Subcutaneous adipose tissue (tissue), 4 donors: ENCODE results near the gene MAST4. TPM values are rescaled to one million over a fixed set of nuclear protein-coding genes. Genes with fewer than 3 reads are reported as not detected.

Experiments used
- total RNA-seq, 4 donors: library from RNA; depleted of rRNA; stranded (reverse); fragments of >200 nt; gene quantifications; one replicate each; pipeline ENCODE4 v1.1.0, GENCODE V29; 2016
- TF ChIP-seq, protein P1 (sequence below): fragments of 450-650 bp; IDR thresholded peaks from one replicate; pipeline ENCODE4 v1.5.1; 2016; ENCODE audit warnings: low read depth, mild to moderate bottlenecking, control low read depth, antibody characterized with exemption, moderate library complexity

Gene MAST4
- total RNA-seq, 4 donors from 2014 or later = 35.2 to 60.7 (median 52.9) TPM

GRCh38 chr5:66821688-66822429 is 225.7 kb downstream of the MAST4 start:
- TF ChIP-seq, protein P1, sequence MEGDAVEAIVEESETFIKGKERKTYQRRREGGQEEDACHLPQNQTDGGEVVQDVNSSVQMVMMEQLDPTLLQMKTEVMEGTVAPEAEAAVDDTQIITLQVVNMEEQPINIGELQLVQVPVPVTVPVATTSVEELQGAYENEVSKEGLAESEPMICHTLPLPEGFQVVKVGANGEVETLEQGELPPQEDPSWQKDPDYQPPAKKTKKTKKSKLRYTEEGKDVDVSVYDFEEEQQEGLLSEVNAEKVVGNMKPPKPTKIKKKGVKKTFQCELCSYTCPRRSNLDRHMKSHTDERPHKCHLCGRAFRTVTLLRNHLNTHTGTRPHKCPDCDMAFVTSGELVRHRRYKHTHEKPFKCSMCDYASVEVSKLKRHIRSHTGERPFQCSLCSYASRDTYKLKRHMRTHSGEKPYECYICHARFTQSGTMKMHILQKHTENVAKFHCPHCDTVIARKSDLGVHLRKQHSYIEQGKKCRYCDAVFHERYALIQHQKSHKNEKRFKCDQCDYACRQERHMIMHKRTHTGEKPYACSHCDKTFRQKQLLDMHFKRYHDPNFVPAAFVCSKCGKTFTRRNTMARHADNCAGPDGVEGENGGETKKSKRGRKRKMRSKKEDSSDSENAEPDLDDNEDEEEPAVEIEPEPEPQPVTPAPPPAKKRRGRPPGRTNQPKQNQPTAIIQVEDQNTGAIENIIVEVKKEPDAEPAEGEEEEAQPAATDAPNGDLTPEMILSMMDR = no peak

DNA sequence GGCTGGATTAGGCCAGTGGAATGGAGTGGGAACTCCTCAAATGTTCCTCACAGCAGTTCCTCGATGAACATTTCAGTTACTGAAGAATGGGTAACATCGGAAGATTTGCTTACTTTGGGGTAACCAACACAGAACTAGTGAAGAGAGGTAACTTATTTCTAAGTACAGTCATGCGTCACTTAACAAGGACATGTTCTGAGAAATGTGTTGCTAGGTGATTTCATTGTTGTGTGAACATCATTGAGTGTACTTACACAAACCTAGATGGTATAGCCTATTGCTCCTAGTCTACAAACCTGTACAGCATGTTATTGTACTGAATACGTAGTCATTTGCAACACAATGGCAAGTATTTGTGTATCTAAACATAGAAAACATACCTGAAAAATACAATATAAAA is 228.3 kb downstream of the MAST4 start:
- TF ChIP-seq, protein P1 = no peak

GRCh38 chr5:66826263-66826662 is 230.1 kb downstream of the MAST4 start:
- TF ChIP-seq, protein P1 = no peak

- TF ChIP-seq, protein P1 = no peak
Measured at GRCh38 chr5:66826696-66827095, 230.5 kb downstream of the MAST4 start.

DNA sequence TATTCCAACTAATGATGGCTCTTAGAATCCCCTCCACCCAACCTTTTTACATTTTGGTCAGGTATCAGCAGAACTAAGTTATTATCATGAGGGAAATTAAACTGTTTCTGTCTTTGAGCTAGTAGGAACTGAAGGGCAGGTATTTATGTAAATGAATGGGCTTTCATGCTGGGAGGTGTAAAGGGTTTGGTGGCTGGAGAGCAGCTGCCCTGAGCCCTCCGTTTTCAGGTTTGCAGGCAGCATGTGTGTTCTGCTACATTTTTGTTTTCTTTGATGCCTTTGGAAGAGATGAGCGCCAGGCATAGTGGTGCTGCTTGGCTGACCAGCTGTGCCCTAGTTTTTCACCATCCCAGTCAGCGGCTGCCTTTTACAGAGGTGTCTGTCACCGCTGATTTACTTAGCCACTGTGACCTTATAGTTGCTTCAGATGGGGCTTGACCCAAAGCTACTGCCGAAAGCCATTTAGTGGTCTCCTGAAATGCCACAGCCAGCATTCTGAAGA is 231.9 kb downstream of the MAST4 start:
- TF ChIP-seq, protein P1 = no peak

DNA sequence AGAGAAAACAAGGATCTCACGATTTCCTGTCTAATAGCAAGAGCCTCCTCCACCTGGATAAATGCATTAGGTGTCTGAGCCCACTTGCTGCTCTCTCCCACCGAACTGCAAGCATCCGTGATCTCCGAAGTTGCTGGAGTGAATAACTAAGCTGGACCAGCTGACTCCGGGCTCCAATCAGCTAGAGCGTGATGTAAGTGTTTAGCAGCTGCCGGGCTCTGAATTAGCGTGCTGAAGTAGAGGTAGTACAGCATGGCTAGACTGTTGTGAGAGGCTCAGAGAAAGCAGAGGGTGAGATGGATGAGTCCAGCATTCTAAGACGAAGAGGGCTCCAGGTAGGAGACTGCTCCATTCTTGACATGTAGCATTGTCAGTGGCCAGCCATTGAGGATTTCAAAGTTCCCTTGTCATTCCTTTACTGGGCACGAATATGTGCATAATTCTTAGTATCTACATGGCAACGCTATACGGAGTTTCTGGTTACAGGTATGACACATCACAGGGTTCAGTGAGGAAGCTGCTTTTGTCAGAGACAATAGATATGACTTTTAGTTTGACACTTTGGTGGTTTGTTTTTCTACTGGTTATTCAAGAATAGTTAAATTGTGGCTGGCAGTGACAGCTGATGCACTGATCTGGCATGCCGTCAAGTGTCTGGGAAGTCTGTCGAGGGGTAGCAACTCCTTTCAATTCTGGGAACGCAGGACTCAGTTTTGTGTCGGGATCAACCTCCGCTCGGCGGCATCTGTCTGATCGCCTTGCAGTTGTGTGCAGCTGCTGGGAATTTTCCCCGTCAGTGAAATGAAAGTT is 232.6 kb downstream of the MAST4 start:
- TF ChIP-seq, protein P1 = no peak

DNA sequence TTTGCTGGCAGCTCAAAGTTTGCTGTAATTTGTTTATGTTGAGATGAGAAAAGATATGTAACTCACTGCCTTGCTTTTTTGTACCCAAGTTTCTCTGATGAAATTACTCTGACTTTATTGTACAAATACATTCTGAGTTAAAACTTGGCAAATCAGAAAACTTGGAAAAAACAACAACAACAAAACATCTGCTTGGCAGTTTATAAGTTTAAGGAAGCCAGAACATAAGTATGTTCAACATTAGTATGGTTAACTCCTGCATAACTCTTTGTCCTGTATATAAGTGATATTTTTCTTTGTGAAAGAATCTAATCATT is 233.1 kb downstream of the MAST4 start:
- TF ChIP-seq, protein P1 = no peak
